SK-N-SH (cell line): ENCODE results near the gene RGSL1.

ENCODE experiments used
- CHD2 ChIP-seq: fragments of 150-350 bp; IDR thresholded peaks from 2 replicates; pipeline ENCODE4 v1.6.1; 2018; ENCODE audit warnings: low read length; ENCODE audit not compliant: partially characterized antibody
- CTCF ChIP-seq: fragments of 200-600 bp; sonication (generic); IDR thresholded peaks from 2 replicates; pipeline ENCODE4 v1.6.1; 2017; ENCODE audit warnings: antibody characterized with exemption, mild to moderate bottlenecking, moderate library complexity
- PBX3 ChIP-seq: IDR thresholded peaks from 2 replicates; pipeline ENCODE4; 2012
- RAD21 ChIP-seq: IDR thresholded peaks from 2 replicates; pipeline ENCODE4 v1.6.1; 2012; ENCODE audit warnings: mild to moderate bottlenecking, low read length
- RFX5 ChIP-seq: IDR thresholded peaks from 2 replicates; pipeline ENCODE4 v1.6.1; 2012; ENCODE audit warnings: mild to moderate bottlenecking, improper control_type of control experiment, low read length
- SIN3A ChIP-seq: IDR thresholded peaks from 2 replicates; pipeline ENCODE4 v1.6.1; 2012; ENCODE audit warnings: low read depth, mild to moderate bottlenecking, low read length, moderate library complexity, borderline replicate concordance
- SMC3 ChIP-seq: IDR thresholded peaks from 2 replicates; pipeline ENCODE4 v1.6.1; 2012; ENCODE audit warnings: low read depth, low read length, improper control_type of control experiment
- TAF1 ChIP-seq: IDR thresholded peaks from 2 replicates; pipeline ENCODE4 v1.6.1; 2012; ENCODE audit warnings: low read depth, mild to moderate bottlenecking, low read length, moderate library complexity, borderline replicate concordance
- YY1 ChIP-seq: IDR thresholded peaks from 2 replicates; pipeline ENCODE4 v1.4.0; 2012; ENCODE audit warnings: low read depth, mild to moderate bottlenecking

- TF ChIP-seq CTCF (no peak), SIN3A (no peak), PBX3 (no peak), CHD2 (no peak), RFX5 (no peak), YY1 (no peak), RAD21 (no peak), SMC3 (no peak), TAF1 (no peak)
These were observed 3.7 kb downstream of the RGSL1 start for GRCh38 chr1:182453631-182454030.
